GM23248 (cell line): ENCODE data around the gene LRATD1. TPM values are rescaled to one million over a fixed set of nuclear protein-coding genes. Genes with fewer than 3 reads are reported as not detected.

Experiments
- DNase-seq: peaks from one replicate; pipeline ENCODE4 v3.0.0-alpha.2; 2015
- H2AFZ ChIP-seq: fragments of 200-600 bp; sonication (generic); 2 replicates; pipeline ENCODE4 v1.6.1; 2016; ENCODE audit warnings: antibody characterized with exemption
- H3F3A ChIP-seq: fragments of 200-600 bp; sonication (generic); 2 replicates; pipeline ENCODE4 v1.6.1; 2016; ENCODE audit warnings: mild to moderate bottlenecking, antibody characterized with exemption, mixed run types; ENCODE audit not compliant: insufficient read depth
- H3K27ac ChIP-seq: fragments of 200-600 bp; sonication (generic); 2 replicates; pipeline ENCODE4 v1.5.1; 2016; ENCODE audit warnings: mild to moderate bottlenecking
- H3K27me3 ChIP-seq: fragments of 200-600 bp; sonication (generic); replicated peaks from 2 replicates; pipeline ENCODE4 v1.6.1; 2016; ENCODE audit warnings: mild to moderate bottlenecking; ENCODE audit not compliant: insufficient read depth
- H3K36me3 ChIP-seq: fragments of 200-600 bp; sonication (generic); 2 replicates; pipeline ENCODE4 v1.6.1; 2016; ENCODE audit warnings: low read depth, mild to moderate bottlenecking
- H3K4me1 ChIP-seq: fragments of 200-600 bp; sonication (generic); 2 replicates; pipeline ENCODE4 v1.6.1; 2016; ENCODE audit warnings: mild to moderate bottlenecking; ENCODE audit not compliant: insufficient read depth
- H3K4me2 ChIP-seq: fragments of 200-600 bp; sonication (generic); one replicate; pipeline ENCODE4 v1.6.1; 2016; ENCODE audit warnings: mild to moderate bottlenecking; ENCODE audit not compliant: unreplicated experiment
- H3K4me3 ChIP-seq: fragments of 200-600 bp; sonication (generic); 2 replicates; pipeline ENCODE4 v1.5.1; 2016; ENCODE audit warnings: mild to moderate bottlenecking
- H3K79me2 ChIP-seq: fragments of 200-600 bp; sonication (generic); 2 replicates; pipeline ENCODE4 v1.6.1; 2016; ENCODE audit warnings: mild to moderate bottlenecking; ENCODE audit not compliant: insufficient read depth
- H3K9ac ChIP-seq: fragments of 200-600 bp; sonication (generic); 2 replicates; pipeline ENCODE4 v1.6.1; 2016; ENCODE audit warnings: mild to moderate bottlenecking
- H3K9me2 ChIP-seq: fragments of 200-600 bp; sonication (generic); 2 replicates; pipeline ENCODE4 v1.6.1; 2016; ENCODE audit warnings: mixed run types, mild to moderate bottlenecking, moderate library complexity; ENCODE audit not compliant: insufficient read depth
- H3K9me3 ChIP-seq: fragments of 200-600 bp; sonication (generic); one replicate; pipeline ENCODE4 v1.6.1; 2017; ENCODE audit warnings: low read depth
- H4K20me1 ChIP-seq: fragments of 200-600 bp; sonication (generic); 2 replicates; pipeline ENCODE4 v1.6.0; 2016; ENCODE audit not compliant: insufficient read depth
- EZH2 ChIP-seq: fragments of 200-600 bp; sonication (generic); IDR thresholded peaks from 2 replicates; pipeline ENCODE4 v1.6.1; 2018; ENCODE audit warnings: antibody characterized with exemption, mild to moderate bottlenecking; ENCODE audit not compliant: insufficient read depth, poor library complexity, severe bottlenecking
- EZH2phosphoT487 ChIP-seq: fragments of 200-600 bp; sonication (generic); IDR thresholded peaks from 2 replicates; pipeline ENCODE4 v1.6.1; 2018; ENCODE audit warnings: antibody characterized with exemption, moderate library complexity, mild to moderate bottlenecking, low read depth; ENCODE audit not compliant: insufficient read depth
- WGBS, 2 experiments: methylation state at CpG; one replicate each; pipeline ENCODE4 v1.1.6; 2015 to 2017; ENCODE audit warnings: low lambda C conversion rate in 2 of 2, low coverage in 1 of 2; ENCODE audit errors: missing lambda C conversion rate in 2 of 2; 5-methylcytosine and 5-hydroxymethylcytosine counted together
- in situ Hi-C: fragments of 300-500 bp; cut with MboI; formaldehyde crosslinking; loops from 2 replicates; pipeline ENCODE4 v1.15.0; 2020
- polyA plus RNA-seq: library from polyadenylated mRNA; unstranded; fragments of >200 nt; fragmentation: Nextera tagmentation; extraction: Ambion mirVana; gene quantifications from 2 replicates; pipeline ENCODE4 v1.2.1, GENCODE V29; 2016
- total RNA-seq: library from RNA; depleted of rRNA; stranded (reverse); fragments of >200 nt; shearing (Covaris generic); gene quantifications from 2 replicates; pipeline ENCODE4 v1.2.3, GENCODE V29; 2014

LRATD1 gene
- total and polyA plus RNA-seq, 2 experiments from 2014 or later = 1.2 to 1.3 TPM

GRCh38 chr2:14615121-14615520 is 17.4 kb upstream of the LRATD1 start:
- TF ChIP-seq EZH2 (no peak), EZH2phosphoT487 (no peak)
- no peak overlapping the region for H3K27ac ChIP-seq
- no peaks in the 10 kb centered on the region for H3F3A ChIP-seq
- no peak overlapping the region for H3K9ac ChIP-seq
- no peaks in the 10 kb centered on the region for H3K9me2 ChIP-seq
- no peaks in the 10 kb centered on the region for H3K36me3 ChIP-seq
- H3K4me3 ChIP-seq = no peak overlapping the region
- no peaks in the 10 kb centered on the region for H3K4me1 ChIP-seq
- in situ Hi-C loops = no loop called here
- H3K9me3 ChIP-seq = no peaks in the 10 kb centered on the region
- H3K79me2 ChIP-seq = no peaks in the 10 kb centered on the region
- H2AFZ ChIP-seq = no peak overlapping the region
- DNase-seq = no peak
- no peaks in the 10 kb centered on the region for H4K20me1 ChIP-seq
- H3K27me3 ChIP-seq = no peaks in the 10 kb centered on the region
- no peak overlapping the region for H3K4me2 ChIP-seq

- Histone ChIP-seq H3K36me3 (no peaks in the 10 kb centered on the region), H3K4me2 (no peak overlapping the region), H3K4me1 (no peaks in the 10 kb centered on the region), H3K4me3 (no peak overlapping the region), H3K27me3 (no peaks in the 10 kb centered on the region), H3K9me3 (no peaks in the 10 kb centered on the region), H3K27ac (no peak overlapping the region), H4K20me1 (no peaks in the 10 kb centered on the region), H2AFZ (no peak overlapping the region), H3K9ac (no peak overlapping the region), H3F3A (no peaks in the 10 kb centered on the region), H3K9me2 (no peaks in the 10 kb centered on the region), H3K79me2 (no peaks in the 10 kb centered on the region)
- 38 to 42% methylated on average over 9 of the region's 9 CpGs for WGBS, 2 experiments
- no peak for DNase-seq
- in situ Hi-C loops = no loop called here
- TF ChIP-seq EZH2phosphoT487 (no peak), EZH2 (no peak)
Observed at GRCh38 chr2:14615760-14616159, 16.8 kb upstream of the LRATD1 start.

- H3K9me3 ChIP-seq = no peaks in the 10 kb centered on the region
- DNase-seq = no peak
- in situ Hi-C loops = no loop called here
- no peak overlapping the region for H2AFZ ChIP-seq
- 26 to 30% methylated on average over 4 of the region's 4 CpGs for WGBS, 2 experiments
- no peak overlapping the region for H3K27ac ChIP-seq
- no peaks in the 10 kb centered on the region for H3K36me3 ChIP-seq
- no peaks in the 10 kb centered on the region for H3K9me2 ChIP-seq
- no peaks in the 10 kb centered on the region for H4K20me1 ChIP-seq
- no peak overlapping the region for H3K4me2 ChIP-seq
- H3K79me2 ChIP-seq = no peaks in the 10 kb centered on the region
- no peaks in the 10 kb centered on the region for H3F3A ChIP-seq
- no peak overlapping the region for H3K4me3 ChIP-seq
- H3K9ac ChIP-seq = no peak overlapping the region
- H3K4me1 ChIP-seq = no peaks in the 10 kb centered on the region
- no peaks in the 10 kb centered on the region; the same call in 1 of the 2 replicates for H3K27me3 ChIP-seq
- TF ChIP-seq EZH2phosphoT487 (no peak), EZH2 (no peak)
Observed at GRCh38 chr2:14616342-14616741, 16.2 kb upstream of the LRATD1 start.

DNA sequence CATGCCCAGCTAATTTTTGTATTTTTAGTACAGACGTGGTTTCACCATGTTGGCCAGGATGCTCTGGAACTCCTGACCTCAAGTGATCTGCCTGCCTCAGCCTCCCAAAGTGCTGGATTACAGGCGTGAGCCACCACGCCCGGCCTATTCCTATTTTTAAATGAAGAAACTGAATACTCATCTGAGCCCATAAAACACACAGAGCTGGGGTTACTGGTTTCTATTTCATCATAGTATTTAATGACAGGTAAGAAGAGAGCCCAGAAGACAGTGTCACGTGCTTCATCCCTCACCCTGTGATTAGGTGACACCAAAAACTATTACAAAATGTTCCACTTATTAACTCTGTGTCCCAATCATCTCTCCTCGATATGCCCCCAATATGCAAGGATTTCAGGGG is 15.6 kb upstream of the LRATD1 start:
- no peak overlapping the region for H2AFZ ChIP-seq
- in situ Hi-C loops = no loop called here
- H3K4me2 ChIP-seq = no peak overlapping the region
- DNase-seq = no peak
- no peak overlapping the region for H3K4me3 ChIP-seq
- no peaks in the 10 kb centered on the region for H3F3A ChIP-seq
- H3K27ac ChIP-seq = no peak overlapping the region
- no peak for TF ChIP-seq EZH2phosphoT487
- TF ChIP-seq EZH2 = no peak
- H3K27me3 ChIP-seq = no peaks in the 10 kb centered on the region; the same call in 1 of the 2 replicates
- H3K4me1 ChIP-seq = no peaks in the 10 kb centered on the region
- no peak overlapping the region for H3K9ac ChIP-seq
- no peaks in the 10 kb centered on the region for H4K20me1 ChIP-seq
- no peaks in the 10 kb centered on the region for H3K9me3 ChIP-seq
- H3K36me3 ChIP-seq = no peaks in the 10 kb centered on the region
- no peaks in the 10 kb centered on the region for H3K79me2 ChIP-seq
- WGBS, 2 experiments = 43 to 55% methylated on average over 6 of the region's 6 CpGs
- H3K9me2 ChIP-seq = no peaks in the 10 kb centered on the region

DNA sequence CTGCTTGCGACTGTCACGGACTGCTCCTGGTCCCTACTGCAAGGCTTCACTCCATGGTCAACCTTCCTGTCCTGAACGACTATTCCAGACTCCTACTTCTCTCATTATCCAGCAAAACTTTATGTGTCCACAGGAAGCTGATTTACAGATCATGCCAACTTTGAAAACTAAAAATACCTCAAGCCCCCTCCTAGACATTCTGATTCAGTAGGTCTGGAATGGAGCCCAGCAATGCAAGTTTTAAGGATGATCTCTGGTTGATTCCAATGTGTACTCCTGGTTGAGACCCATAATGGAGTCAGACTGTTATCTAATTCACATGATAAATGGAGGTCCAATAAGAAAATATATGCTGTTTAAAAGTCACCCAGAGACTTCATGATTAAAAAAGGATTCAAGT is 13.1 kb upstream of the LRATD1 start:
- no peak for DNase-seq
- Histone ChIP-seq H3K4me3 (no peak overlapping the region), H3K27ac (no peak overlapping the region), H3K9me3 (no peaks in the 10 kb centered on the region), H3K27me3 (no peaks in the 10 kb centered on the region; the same call in 1 of the 2 replicates), H3K4me2 (no peak overlapping the region), H3K79me2 (no peaks in the 10 kb centered on the region), H3K9ac (no peak overlapping the region), H3K4me1 (no peaks in the 10 kb centered on the region), H3K9me2 (no peaks in the 10 kb centered on the region), H2AFZ (no peak overlapping the region), H4K20me1 (no peaks in the 10 kb centered on the region), H3F3A (no peaks in the 10 kb centered on the region), H3K36me3 (no peaks in the 10 kb centered on the region)
- in situ Hi-C loops = no loop called here
- 53 to 55% methylated on average over 3 of the region's 3 CpGs for WGBS, 2 experiments
- TF ChIP-seq EZH2 (no peak), EZH2phosphoT487 (no peak)
